Mucosa of descending colon (tissue), 3 donors: ENCODE results near the gene ZBTB1. TPM values are rescaled to one million over a fixed set of nuclear protein-coding genes. Genes with fewer than 3 reads are reported as not detected.
"Not testable (repeated sequence)": the region's sequence is repeated elsewhere in the genome, so short reads cannot be mapped to it uniquely, and the experiment has no call there.

Experiments used
- ATAC-seq: fragments of 200-7000 bp; cut with Tn5 transposase; one replicate; pipeline ENCODE4 v1.9.1; 2020; ENCODE audit warnings: mild to moderate bottlenecking, moderate library complexity
- DNase-seq, 3 donors: peaks; one replicate each; pipeline ENCODE4 v3.0.0-alpha.2; 2020
- H3K36me3 ChIP-seq: fragments of 200-600 bp; one replicate; pipeline ENCODE4 v1.8.0; 2021; ENCODE audit warnings: low read depth, mild to moderate bottlenecking
- H3K4me1 ChIP-seq: fragments of 200-600 bp; one replicate; pipeline ENCODE4 v1.8.0; 2021; ENCODE audit warnings: low read depth, mild to moderate bottlenecking
- H3K4me3 ChIP-seq: fragments of 200-600 bp; one replicate; pipeline ENCODE4 v1.8.0; 2021; ENCODE audit warnings: mild to moderate bottlenecking
- H3K9me3 ChIP-seq: fragments of 200-600 bp; one replicate; pipeline ENCODE4 v1.8.0; 2021; ENCODE audit warnings: mild to moderate bottlenecking
- CTCF ChIP-seq: fragments of 200-600 bp; IDR thresholded peaks from one replicate; pipeline ENCODE4 v1.8.0; 2022; ENCODE audit warnings: antibody characterized with exemption, mild to moderate bottlenecking
- intact Hi-C, 2 donors: fragments of 100-400 bp; cut with DNase I in 1 of 2; cut with micrococcal nuclease in 1 of 2; formaldehyde crosslinking; loops; one replicate each; pipeline versions ENCODE4 v1.11.0 to v1.11.1; 2022; cut with DNase I, micrococcal nuclease
- total RNA-seq, 3 donors: library from RNA; stranded (reverse); fragmentation: NEBNext Ultra II Directional in 2 of 3; extraction: Animal tissue kit (Norgen Biotek cat#: 25700) in 2 of 3; gene quantifications; one replicate each; pipeline versions ENCODE4 v1.2.1 to v1.2.4, GENCODE V29; 2021 to 2023
- donor health status: DM: no; HTN: no; CAD: no; lungs with moderate emphysema.
- donor health status: DM: no; HTN: no; CAD: no.
- donor health status: DM: no; HTN: yes; CAD: no.

ZBTB1 gene
- total RNA-seq, 3 donors from 2014 or later, result 26.5 to 40.9 (median 33.0) TPM

- DNase-seq, result no peak
- no peak for TF ChIP-seq CTCF
- intact Hi-C loops, result no loop called here
- Histone ChIP-seq H3K4me1 (no peaks in the 10 kb centered on the region), H3K36me3 (no peaks in the 10 kb centered on the region), H3K9me3 (no peaks in the 10 kb centered on the region), H3K4me3 (no peak overlapping the region)
- no peak for ATAC-seq
These were observed 62.1 kb downstream of the ZBTB1 start for GRCh38 chr14:64566651-64567122.

- H3K4me1 ChIP-seq, result no peaks in the 10 kb centered on the region
- no peak for TF ChIP-seq CTCF
- ATAC-seq, result peak; percentile 49
- H3K36me3 ChIP-seq, result no peaks in the 10 kb centered on the region
- no peak overlapping the region for H3K4me3 ChIP-seq
- no peaks in the 10 kb centered on the region for H3K9me3 ChIP-seq
- no peak for DNase-seq
- intact Hi-C loops, result no loop called here
These were observed 64.6 kb downstream of the ZBTB1 start for GRCh38 chr14:64569138-64569631.

- H3K4me1 ChIP-seq, H3K36me3 ChIP-seq, H3K9me3 ChIP-seq, H3K4me3 ChIP-seq, DNase-seq, ATAC-seq, intact Hi-C loops: not testable (repeated sequence)
These were observed 65.1 kb downstream of the ZBTB1 start for GRCh38 chr14:64569646-64570045.

- H3K9me3 ChIP-seq, result no peaks in the 10 kb centered on the region
- intact Hi-C loops, result no loop called here
- DNase-seq (no peak), ATAC-seq (peak; percentile 44)
- no peak for TF ChIP-seq CTCF
- H3K4me3 ChIP-seq, result no peak overlapping the region
- no peaks in the 10 kb centered on the region for H3K4me1 ChIP-seq
- H3K36me3 ChIP-seq, result no peaks in the 10 kb centered on the region
These were observed 68.0 kb downstream of the ZBTB1 start for GRCh38 chr14:64572386-64573104.

GRCh38 chr14:64573109-64573508 is 68.5 kb downstream of the ZBTB1 start:
- TF ChIP-seq CTCF, result no peak
- DNase-seq (no peak), ATAC-seq (no peak)
- intact Hi-C loops, result no loop called here
- Histone ChIP-seq H3K4me1 (no peaks in the 10 kb centered on the region), H3K36me3 (no peaks in the 10 kb centered on the region), H3K9me3 (no peaks in the 10 kb centered on the region), H3K4me3 (no peak overlapping the region)

Other genes starting within 250 kb of the ZBTB1 start
- under 1 TPM; 0.32 to 0.60 (median 0.41) TPM for gene ESR2, start 210.4 kb upstream of the ZBTB1 start, total RNA-seq
- gene MTHFD1, start 116.4 kb upstream of the ZBTB1 start, total RNA-seq, result 10 to 100 TPM; 35.9 to 73.3 (median 37.3) TPM
- gene AKAP5, start 39.3 kb upstream of the ZBTB1 start, total RNA-seq, result 1 to 10 TPM; 3.9 to 8.0 (median 7.4) TPM
- 10 to 100 TPM in 1 of 3 donors, 1 to 10 TPM in 2; 6.1 to 14.4 (median 7.2) TPM for gene ZBTB25, start 932 bp upstream of the ZBTB1 start, total RNA-seq
- gene HSPA2, start 36.0 kb downstream of the ZBTB1 start, total RNA-seq, result 10 to 100 TPM; 28.3 to 99.5 (median 58.2) TPM
- gene PPP1R36, start 45.2 kb downstream of the ZBTB1 start, total RNA-seq, result 10 to 100 TPM in 1 of 3 donors, 1 to 10 TPM in 2; 1.8 to 10.4 (median 7.6) TPM
- 10 to 100 TPM; 72.0 to 96.6 (median 91.4) TPM for gene PLEKHG3, start 199.7 kb downstream of the ZBTB1 start, total RNA-seq